T-helper 2 cell treated with Interferon-gamma antibody and Interleukin-4, amounts not matched to agents 5 μg/mL and 100 μg/mL, for 36 hours (primary cell): ENCODE results near the gene RSPO3.
A peak's percentile ranks its signal among the peaks of the same experiment; 100 is the strongest.

ENCODE experiments used
- DNase-seq: peaks from one replicate; pipeline ENCODE4 v3.0.0; 2021; ENCODE audit warnings: low spot score
- H3K27ac Mint-ChIP-seq: one replicate; pipeline ENCODE4 v1.8.0; 2021; ENCODE audit warnings: mild to moderate bottlenecking, mixed read lengths
- H3K27me3 Mint-ChIP-seq: one replicate; pipeline ENCODE4 v1.8.0; 2021; ENCODE audit warnings: low read depth, mixed read lengths
- H3K36me3 Mint-ChIP-seq: one replicate; pipeline ENCODE4 v1.8.0; 2021; ENCODE audit warnings: low read depth, mixed read lengths
- H3K4me1 Mint-ChIP-seq: one replicate; pipeline ENCODE4 v1.8.0; 2021; ENCODE audit warnings: low read depth, mixed read lengths
- H3K4me3 Mint-ChIP-seq: one replicate; pipeline ENCODE4 v1.8.0; 2022; ENCODE audit warnings: mild to moderate bottlenecking, moderate library complexity, mixed read lengths
- H3K9me3 Mint-ChIP-seq: one replicate; pipeline ENCODE4 v1.8.0; 2021; ENCODE audit warnings: mixed read lengths

The RSPO3 gene, protein sequence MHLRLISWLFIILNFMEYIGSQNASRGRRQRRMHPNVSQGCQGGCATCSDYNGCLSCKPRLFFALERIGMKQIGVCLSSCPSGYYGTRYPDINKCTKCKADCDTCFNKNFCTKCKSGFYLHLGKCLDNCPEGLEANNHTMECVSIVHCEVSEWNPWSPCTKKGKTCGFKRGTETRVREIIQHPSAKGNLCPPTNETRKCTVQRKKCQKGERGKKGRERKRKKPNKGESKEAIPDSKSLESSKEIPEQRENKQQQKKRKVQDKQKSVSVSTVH

DNA sequence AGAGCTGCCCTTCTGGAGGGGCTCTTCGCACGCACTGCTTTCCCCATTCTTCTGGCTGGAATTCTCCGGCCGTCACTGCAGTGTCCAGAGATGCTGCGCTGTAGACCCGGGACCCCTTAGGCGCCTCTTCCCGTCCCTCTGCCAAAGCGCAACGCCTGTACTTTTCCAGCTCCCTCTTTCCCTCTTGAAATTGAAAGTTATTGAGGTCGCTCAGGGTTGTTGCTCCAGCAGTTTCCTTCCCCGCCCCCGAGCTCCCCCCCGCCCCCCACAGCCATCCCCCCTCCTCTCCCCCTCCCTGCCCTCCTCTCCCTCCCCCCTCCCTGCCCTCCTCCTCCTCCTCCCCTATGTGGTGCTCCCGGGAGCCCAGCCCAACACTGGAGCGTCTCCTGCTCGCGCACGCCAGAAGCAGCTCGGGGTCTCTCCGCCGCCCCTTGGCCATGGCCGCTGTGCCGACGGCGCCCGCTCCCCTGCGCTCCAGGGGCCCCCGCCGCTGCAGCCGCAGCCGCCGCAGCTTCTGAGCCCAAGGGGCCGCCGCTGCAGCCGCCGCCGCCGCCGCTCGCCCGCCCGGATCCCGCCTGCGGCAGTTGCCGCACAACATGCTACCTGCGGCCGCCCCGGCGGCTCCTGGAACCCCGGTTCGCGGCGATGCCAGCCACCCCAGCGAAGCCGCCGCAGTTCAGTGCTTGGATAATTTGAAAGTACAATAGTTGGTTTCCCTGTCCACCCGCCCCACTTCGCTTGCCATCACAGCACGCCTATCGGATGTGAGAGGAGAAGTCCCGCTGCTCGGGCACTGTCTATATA lies at the start of gene RSPO3:
RSPO3 (plus strand) TSS at position 374 of the 804 bp plus-strand sequence. CDS start 522 bp downstream, outside the sequence.
- Mint-ChIP-seq H3K27me3 (peaks cover 73% of the 10 kb centered on the region), H3K9me3 (no peaks in the 10 kb centered on the region), H3K4me1 (peaks cover 9% of the 10 kb centered on the region), H3K27ac (no peak within 1 kb of the TSS), H3K4me3 (peak within 1 kb of the TSS; percentile 78), H3K36me3 (no peaks in the 10 kb centered on the region)
- peak; percentile 5 for DNase-seq

DNA sequence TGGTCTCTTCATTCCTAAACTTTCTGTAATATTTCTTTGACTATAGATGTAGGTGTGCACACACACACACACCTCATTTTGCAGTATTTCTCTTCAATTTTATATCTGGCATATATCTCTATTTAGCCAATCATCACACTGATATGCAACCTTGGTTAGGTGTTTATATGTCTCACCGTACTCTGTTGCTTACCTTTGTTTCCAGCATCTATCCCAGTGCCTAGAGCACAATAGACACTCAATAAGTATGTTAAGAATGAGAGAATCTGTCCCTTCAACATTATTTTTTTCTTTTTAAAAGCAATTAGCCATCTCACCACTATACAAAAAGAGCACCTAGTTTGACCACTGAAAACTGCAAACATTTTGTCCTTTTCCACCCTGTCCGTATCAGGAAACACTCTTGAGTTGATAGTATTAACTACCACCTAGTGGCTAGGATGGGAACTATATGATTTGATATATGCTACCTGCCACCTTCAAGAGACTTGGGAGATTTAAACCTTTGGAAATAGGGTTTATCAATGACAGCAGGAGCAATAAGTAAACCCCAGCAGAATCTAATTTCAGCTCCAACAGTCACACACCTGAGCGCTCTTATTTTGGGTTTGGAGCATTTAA lies 48.7 kb upstream of the RSPO3 start:
- no peak for DNase-seq
- Mint-ChIP-seq H3K9me3 (no peaks in the 10 kb centered on the region), H3K4me1 (no peaks in the 10 kb centered on the region), H3K4me3 (no peak overlapping the region), H3K27ac (no peak overlapping the region), H3K36me3 (no peaks in the 10 kb centered on the region), H3K27me3 (no peaks in the 10 kb centered on the region)

DNA sequence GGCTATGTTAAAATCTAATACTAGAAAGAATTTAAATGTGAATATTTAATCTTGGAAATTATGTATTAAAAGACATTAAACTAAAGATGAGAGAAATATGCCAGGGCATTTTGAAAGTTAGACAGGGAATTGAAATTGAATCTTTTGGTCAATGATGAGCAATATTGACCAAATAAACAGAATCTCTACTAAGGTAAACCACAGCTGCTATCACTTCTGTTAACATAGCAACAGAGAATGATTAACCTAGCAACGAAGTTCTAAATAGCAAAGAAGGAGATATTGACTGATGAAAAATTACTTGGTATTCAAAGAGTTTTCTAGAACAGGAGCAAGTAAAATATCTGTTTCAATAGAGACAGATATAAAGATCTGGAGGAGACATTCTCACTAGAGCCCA lies 45.2 kb upstream of the RSPO3 start:
- no peak overlapping the region for H3K4me3 Mint-ChIP-seq
- H3K9me3 Mint-ChIP-seq: no peaks in the 10 kb centered on the region
- H3K4me1 Mint-ChIP-seq: no peaks in the 10 kb centered on the region
- H3K36me3 Mint-ChIP-seq: no peaks in the 10 kb centered on the region
- DNase-seq: no peak
- no peaks in the 10 kb centered on the region for H3K27me3 Mint-ChIP-seq
- H3K27ac Mint-ChIP-seq: no peak overlapping the region

DNA sequence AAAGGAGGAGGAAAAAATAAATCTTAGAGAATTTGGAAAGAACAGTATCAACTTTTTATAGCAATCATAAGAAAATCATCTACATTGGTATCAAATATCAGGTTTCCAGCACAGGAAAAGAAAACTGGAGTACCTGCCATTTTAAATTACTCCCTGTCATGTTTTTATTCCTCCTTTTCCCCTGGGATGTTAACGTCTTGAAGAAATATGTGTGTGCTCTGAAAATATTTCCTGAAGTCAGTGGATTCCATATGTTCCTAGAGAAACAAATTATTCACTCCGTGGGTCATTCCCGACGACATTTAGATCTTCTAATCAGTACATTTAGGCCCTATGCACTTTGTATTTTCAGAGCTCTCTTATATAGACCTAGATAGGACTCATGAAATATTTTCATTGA lies 42.0 kb upstream of the RSPO3 start:
- no peak for DNase-seq
- H3K4me1 Mint-ChIP-seq: no peaks in the 10 kb centered on the region
- no peaks in the 10 kb centered on the region for H3K27me3 Mint-ChIP-seq
- no peaks in the 10 kb centered on the region for H3K9me3 Mint-ChIP-seq
- no peak overlapping the region for H3K4me3 Mint-ChIP-seq
- H3K27ac Mint-ChIP-seq: no peak overlapping the region
- H3K36me3 Mint-ChIP-seq: no peaks in the 10 kb centered on the region

DNA sequence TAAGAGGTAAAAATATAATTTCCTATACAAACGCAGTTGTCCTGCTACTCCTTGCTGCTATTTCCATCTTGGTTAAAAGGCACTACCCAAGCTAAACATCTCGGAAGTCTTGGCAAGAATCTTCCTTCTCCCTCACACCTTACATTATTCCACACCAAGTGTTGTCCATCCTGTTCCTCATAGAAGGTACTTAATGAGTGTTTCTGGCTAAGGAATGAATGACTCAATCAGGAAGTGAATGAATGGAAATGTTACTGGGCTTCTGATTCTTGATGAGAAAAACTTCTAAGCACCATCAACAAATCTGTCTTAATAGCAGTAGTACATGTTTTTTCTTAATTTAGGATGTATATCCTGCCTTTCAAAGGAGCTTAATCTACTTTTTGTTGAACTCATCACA lies 40.6 kb upstream of the RSPO3 start:
- H3K27ac Mint-ChIP-seq: no peak overlapping the region
- no peaks in the 10 kb centered on the region for H3K9me3 Mint-ChIP-seq
- H3K4me3 Mint-ChIP-seq: no peak overlapping the region
- no peaks in the 10 kb centered on the region for H3K36me3 Mint-ChIP-seq
- H3K27me3 Mint-ChIP-seq: no peaks in the 10 kb centered on the region
- no peaks in the 10 kb centered on the region for H3K4me1 Mint-ChIP-seq
- DNase-seq: no peak

DNA sequence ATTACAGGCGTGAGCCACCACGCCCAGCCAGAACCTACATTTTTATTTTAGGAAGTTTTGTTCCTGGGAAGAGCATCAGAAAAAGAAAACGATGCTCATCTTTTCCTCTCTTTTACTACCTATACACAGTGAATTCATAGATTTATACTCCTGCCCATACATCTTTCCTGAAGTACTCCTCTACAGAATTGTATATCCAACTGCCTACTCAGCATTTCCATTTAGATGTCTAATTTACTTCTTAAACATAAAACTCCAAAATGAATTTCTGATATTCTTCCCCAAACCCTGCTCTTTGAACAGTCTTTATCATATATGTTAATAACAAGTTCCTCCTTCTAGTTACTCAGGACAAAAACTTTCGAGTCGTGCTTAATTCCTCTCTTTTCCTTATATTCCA lies 39.8 kb upstream of the RSPO3 start:
- Mint-ChIP-seq H3K36me3 (no peaks in the 10 kb centered on the region), H3K4me1 (no peaks in the 10 kb centered on the region), H3K4me3 (no peak overlapping the region), H3K27ac (no peak overlapping the region), H3K9me3 (no peaks in the 10 kb centered on the region), H3K27me3 (no peaks in the 10 kb centered on the region)
- no peak for DNase-seq

DNA sequence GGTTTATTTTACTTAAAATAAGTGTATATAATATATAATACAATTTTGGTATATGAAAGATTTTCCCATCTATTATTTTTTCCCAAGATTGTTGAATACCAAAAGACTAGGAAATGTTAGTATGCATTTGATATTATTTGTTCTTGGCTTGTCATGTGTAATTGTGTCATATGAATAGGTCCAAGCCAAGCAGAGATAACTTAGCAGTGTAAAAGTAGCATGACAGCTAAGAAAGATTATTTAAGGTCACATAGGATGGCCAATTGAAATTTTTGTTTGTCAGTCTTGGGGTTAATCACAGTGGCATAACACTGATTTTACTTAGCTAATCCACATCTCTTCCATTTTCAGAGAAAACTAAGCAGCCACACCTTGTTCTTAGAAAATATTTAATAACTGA lies 38.8 kb upstream of the RSPO3 start:
- Mint-ChIP-seq H3K4me3 (no peak overlapping the region), H3K4me1 (no peaks in the 10 kb centered on the region), H3K27ac (no peak overlapping the region), H3K27me3 (no peaks in the 10 kb centered on the region), H3K9me3 (no peaks in the 10 kb centered on the region), H3K36me3 (no peaks in the 10 kb centered on the region)
- no peak for DNase-seq

DNA sequence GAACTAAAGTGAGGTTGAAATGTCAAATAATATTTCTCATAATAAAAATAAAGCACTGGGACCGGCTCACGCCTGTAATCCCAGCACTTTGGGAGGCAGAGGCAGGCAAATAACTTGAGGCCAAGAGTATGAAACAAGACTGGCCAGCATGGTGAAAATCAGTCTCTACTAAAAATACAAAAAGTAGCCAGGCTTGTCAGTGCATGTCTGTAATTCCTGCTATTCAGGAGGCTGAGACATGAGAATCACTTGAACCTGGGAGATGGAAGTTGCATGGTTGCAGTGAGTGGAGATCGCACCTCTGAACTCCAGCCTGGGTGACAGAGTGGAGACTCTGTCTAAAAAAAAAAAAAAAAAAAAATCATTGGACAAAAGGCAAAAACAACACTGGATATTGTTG lies 38.4 kb upstream of the RSPO3 start:
- Mint-ChIP-seq H3K27me3 (no peaks in the 10 kb centered on the region), H3K4me3 (no peak overlapping the region), H3K36me3 (no peaks in the 10 kb centered on the region), H3K4me1 (no peaks in the 10 kb centered on the region), H3K9me3 (no peaks in the 10 kb centered on the region), H3K27ac (no peak overlapping the region)
- DNase-seq: no peak

DNA sequence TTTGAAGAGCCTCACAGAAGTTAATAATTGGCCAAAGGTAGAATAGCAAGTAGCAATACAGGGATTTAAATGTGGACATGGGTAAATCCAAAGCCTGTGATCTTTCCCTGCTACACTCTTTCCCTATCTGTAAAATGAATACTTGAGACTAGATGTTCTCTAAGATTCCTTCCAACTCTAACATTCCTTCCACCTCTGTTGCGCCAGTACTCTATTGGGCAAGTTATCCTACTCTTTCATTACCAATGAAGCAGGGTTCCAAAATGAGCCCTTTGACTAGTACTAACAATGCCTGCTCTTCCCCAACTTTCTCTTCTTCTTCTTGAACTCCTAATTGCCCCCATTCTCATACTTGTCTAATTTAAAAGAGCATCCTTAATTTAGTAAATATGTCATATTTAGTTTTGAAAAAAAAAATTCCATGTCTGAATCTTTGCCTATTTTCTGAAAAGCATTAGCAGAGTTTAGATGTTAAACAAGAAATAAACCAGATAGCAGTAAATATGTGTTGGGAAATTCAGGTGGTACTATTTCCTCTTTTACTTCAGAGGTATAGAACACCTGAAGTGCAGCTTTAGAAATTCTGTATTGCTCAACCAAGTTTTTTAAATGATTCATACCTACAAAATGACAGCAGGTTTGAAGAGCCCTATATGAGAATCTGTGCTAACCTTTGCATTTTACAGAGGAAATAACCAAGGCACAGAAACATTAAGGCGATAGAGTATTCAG lies 35.1 kb upstream of the RSPO3 start:
- H3K4me3 Mint-ChIP-seq: no peak overlapping the region
- H3K36me3 Mint-ChIP-seq: no peaks in the 10 kb centered on the region
- H3K9me3 Mint-ChIP-seq: no peaks in the 10 kb centered on the region
- DNase-seq: no peak
- H3K4me1 Mint-ChIP-seq: no peaks in the 10 kb centered on the region
- no peak overlapping the region for H3K27ac Mint-ChIP-seq
- H3K27me3 Mint-ChIP-seq: no peaks in the 10 kb centered on the region

DNA sequence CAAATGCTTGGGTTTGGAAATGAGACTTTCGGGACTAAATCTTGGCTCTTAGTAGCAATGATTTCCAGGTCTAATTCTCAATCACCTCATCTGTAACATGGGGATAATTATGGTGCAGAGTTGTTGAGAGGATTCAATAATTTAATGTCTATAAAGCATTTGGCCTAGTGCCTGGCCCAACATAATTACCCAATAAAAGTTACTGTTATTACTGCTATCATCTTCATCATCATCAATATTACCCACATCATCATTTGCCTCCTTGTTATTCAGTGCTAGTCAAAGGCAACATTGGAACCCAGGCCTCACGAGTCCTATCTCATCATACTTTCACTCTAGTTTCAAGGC lies 34.5 kb upstream of the RSPO3 start:
- H3K4me1 Mint-ChIP-seq: no peaks in the 10 kb centered on the region
- no peak overlapping the region for H3K27ac Mint-ChIP-seq
- no peaks in the 10 kb centered on the region for H3K27me3 Mint-ChIP-seq
- H3K9me3 Mint-ChIP-seq: no peaks in the 10 kb centered on the region
- H3K36me3 Mint-ChIP-seq: no peaks in the 10 kb centered on the region
- no peak overlapping the region for H3K4me3 Mint-ChIP-seq
- DNase-seq: no peak

DNA sequence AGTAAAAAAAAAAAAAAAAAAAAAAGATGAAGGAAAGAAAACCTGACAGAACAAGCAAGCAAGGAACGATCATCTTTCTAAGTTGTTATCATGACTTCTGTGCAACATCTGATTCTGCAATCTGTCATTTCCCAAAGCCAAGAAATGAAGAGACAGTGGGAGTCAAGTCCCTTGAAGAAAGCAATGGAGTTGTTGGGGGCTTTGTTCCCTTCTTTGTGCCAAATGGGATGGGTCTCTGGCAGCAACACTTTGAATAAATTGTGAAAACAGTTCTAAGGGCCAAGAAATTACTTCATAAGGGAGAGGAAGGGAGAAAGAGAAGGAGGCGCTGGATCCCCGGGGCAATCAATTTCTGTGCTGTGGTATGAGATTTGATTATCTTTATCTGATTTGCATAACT lies 33.3 kb upstream of the RSPO3 start:
- Mint-ChIP-seq H3K27me3 (no peaks in the 10 kb centered on the region), H3K4me3 (no peak overlapping the region), H3K27ac (no peak overlapping the region), H3K9me3 (no peaks in the 10 kb centered on the region), H3K36me3 (no peaks in the 10 kb centered on the region), H3K4me1 (no peaks in the 10 kb centered on the region)
- DNase-seq: no peak

DNA sequence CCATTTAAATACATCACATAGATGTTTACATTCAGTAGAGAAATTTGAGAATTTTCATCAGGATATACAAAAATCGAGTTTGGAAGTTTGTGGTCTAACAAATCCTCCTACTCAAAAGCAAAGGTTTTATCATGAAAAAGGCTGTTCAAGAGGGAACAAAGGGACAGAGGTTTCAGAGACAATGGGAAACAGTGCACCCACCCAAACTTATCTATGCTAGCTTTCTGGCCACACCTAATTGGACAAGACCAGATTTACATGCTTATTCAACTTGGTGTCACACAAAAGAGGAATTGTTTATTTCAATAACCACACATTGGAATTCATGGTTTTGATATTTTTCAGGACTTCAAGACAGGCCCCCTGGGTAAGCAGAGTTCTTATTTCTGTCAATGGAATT lies 28.4 kb upstream of the RSPO3 start:
- no peak for DNase-seq
- Mint-ChIP-seq H3K27ac (no peak overlapping the region), H3K36me3 (no peaks in the 10 kb centered on the region), H3K27me3 (no peaks in the 10 kb centered on the region), H3K4me1 (no peaks in the 10 kb centered on the region), H3K9me3 (no peaks in the 10 kb centered on the region), H3K4me3 (no peak overlapping the region)

DNA sequence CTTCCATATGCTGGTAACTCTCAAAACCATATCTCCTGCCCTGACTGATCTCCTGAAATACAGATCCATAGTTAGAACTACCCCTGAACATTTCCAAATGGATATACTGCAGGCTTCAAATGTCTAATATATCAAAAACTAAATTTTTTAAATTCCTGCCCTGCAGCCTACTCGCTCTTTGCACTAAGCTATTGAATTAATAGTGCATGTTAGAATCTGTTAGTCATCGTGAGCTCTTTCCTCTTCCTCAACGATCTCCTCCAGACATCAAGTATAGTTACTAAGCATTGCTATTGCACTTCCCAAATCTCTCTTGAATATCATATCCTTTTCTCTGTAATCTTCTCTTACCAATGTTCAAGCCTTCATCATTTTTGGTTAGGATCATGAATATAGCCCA lies 26.0 kb upstream of the RSPO3 start:
- no peak overlapping the region for H3K4me3 Mint-ChIP-seq

DNA sequence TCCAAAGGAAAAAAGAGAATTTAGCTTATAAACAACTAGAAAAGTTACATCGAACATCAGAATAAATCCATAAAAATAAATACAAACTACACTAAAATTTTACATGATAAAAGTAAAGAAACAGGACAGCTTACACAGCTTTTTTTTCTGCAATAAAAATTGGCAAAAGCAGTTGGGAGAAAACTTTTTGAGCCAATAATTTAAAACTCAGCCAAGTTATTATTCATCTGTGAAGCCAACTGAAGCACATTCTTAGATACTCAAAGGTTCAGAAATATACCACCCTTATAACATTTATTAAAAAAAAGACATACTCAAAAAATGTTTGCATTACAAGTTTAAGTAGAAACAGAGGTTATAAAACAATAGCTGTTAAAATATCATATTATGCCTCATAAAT lies 23.7 kb upstream of the RSPO3 start:
- Mint-ChIP-seq H3K4me3 (no peak overlapping the region), H3K36me3 (no peaks in the 10 kb centered on the region), H3K27ac (no peak overlapping the region), H3K4me1 (no peaks in the 10 kb centered on the region), H3K27me3 (no peaks in the 10 kb centered on the region), H3K9me3 (no peaks in the 10 kb centered on the region)
- no peak for DNase-seq

More for the DNA sequence above, 26.0 kb upstream of the RSPO3 start:
- Mint-ChIP-seq H3K27ac (no peak overlapping the region), H3K9me3 (no peaks in the 10 kb centered on the region), H3K36me3 (no peaks in the 10 kb centered on the region), H3K4me1 (no peaks in the 10 kb centered on the region), H3K27me3 (no peaks in the 10 kb centered on the region)
- DNase-seq: no peak
